MV-4-11 (cell line): ENCODE measurements around the gene ATP6V1G2.
A peak's percentile ranks its signal among the peaks of the same experiment; 100 is the strongest.
"Not testable (repeated sequence)": the region's sequence is repeated elsewhere in the genome, so short reads cannot be mapped to it uniquely, and the experiment has no call there.

Experiments used
- DNase-seq: peaks from one replicate; lab custom pipeline; 2025; lab: John Stamatoyannopoulos, UW

ATP6V1G2 gene

DNA sequence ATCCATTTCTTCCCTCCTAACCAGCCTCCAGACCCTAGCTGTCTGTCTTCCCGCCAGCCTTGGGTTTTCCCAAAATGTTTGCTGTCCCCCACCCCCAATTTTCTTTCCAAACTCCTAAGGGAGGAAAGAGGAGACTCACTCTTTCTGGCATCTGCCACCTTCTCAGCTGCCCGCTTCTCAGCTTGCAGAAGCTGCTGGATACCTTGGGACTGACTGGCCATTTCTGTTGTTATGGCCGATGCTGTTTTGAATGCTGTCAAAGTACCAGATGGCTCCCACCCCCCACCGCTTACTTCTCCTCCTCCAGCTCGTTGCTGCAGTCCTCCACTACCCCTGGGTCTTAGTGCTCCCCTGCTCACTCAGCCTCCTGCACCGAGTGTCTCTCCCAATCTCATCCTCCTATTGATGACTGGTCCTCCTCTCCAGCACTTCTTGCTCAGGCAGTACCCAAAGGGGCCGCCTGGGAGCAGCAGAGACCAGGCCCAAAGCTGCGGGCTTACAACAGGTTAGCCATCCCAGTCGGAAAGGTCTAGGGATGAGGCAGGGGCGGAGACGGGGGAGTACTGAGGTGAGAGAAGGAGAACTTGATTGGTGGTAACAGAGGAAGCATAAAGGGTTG is at the start of gene ATP6V1G2:
Gene ATP6V1G2 (minus strand): TSS at position 270 of the 619 bp plus-strand sequence. CDS start 49 bp downstream, at position 221.
- DNase-seq = peak; percentile 86

DNA sequence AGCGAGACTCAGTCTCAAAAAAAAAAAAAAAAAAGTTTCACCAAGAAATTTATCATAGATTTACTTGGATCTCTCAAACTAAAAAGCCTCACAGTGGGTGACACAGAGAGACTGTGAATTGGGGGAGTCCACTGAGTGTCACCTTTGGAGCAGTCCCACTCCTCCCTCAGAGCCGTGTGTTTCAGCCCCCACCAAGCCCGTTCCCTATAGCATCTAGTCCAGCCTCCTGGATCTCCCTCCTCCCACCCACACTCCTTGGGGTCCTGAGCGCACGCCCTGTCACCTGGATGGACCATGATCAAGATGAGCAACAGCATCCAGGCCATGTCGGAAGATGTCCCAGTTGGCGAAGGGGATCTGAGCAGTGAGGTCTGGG is 46.0 kb upstream of the ATP6V1G2 start:
- DNase-seq = no peak

- DNase-seq = not testable (repeated sequence)
Observed at GRCh38 chr6:31590691-31591090, 44.3 kb upstream of the ATP6V1G2 start.

DNA sequence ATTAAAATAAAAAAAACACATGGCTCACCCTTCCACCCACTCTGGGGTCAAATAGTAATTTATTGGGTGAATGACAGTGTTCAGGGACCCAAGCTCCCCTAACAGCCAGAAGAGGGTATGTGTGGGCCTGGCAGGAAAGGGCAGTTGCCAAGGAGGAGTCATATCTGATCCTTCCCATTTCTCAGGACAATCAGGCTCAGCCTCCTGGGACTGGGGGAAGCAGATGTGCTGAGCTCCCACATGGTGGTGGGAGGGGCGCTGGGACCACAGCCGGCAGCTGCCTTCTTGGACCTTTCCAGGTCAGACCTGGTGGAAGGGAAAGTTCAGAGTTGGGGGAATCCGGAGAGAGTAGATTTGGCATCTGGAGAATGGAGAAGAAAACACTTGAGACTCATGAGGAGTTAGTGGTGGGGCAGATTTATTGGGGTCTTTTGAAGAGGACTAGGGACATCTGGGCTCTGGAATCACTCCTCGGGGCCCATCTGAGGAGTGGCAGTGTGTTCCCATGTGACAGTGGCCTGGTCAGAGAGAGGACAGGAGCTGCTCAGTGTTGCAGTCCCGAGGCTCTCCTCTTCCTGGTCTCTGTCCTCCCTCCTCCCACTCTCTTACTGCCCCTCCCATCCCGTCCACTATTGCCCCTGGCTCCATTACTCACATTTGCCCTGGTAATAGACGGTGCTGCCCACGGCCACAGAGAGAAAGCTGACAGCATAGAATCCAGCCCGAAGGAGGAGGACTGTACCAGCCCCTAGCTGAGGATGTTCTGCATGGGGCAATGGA is 42.7 kb upstream of the ATP6V1G2 start:
- no peak for DNase-seq

DNA sequence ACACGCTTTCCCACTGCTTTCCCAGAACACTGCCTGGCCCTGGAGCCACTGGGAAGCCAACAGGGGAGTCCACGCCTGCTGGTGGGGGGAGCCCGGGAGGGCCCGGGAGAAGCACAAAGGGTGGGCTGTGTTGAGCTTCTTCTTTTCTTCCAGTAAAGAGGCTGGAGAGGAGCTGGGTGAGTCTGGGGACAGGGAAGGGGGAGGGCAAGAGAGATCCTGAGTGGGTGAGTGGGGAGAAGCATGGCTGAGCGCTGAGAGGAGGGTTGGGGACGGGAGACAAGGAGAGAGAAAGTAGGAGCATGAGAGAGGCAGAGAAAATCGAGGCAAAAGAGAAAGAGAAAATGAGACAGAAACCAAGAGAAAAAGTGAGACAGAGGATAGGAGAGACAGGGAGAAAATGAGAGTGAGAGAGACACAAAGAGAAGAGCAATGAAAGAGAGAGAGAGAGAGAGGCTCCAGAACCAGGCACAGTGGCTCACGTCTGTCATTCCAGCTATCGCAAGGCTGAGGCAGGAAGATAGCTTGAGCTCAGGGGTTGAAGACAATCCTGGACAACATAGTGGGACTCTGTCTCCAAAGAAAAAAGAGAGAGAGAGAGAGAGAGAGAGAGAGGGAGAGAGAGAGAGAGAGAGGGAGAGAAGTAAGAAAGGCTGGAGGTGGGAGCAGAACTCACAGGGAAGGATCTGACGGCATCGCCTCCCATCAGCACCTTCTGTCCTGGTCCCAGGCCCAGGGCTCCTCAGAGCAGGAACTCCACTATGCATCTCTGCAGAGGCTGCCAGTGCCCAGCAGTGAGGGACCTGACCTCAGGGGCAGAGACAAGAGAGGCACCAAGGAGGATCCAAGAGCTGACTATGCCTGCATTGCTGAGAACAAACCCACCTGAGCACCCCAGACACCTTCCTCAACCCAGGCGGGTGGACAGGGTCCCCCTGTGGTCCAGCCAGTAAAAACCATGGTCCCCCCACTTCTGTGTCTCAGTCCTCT is 41.7 kb upstream of the ATP6V1G2 start:
- DNase-seq = no peak

DNA sequence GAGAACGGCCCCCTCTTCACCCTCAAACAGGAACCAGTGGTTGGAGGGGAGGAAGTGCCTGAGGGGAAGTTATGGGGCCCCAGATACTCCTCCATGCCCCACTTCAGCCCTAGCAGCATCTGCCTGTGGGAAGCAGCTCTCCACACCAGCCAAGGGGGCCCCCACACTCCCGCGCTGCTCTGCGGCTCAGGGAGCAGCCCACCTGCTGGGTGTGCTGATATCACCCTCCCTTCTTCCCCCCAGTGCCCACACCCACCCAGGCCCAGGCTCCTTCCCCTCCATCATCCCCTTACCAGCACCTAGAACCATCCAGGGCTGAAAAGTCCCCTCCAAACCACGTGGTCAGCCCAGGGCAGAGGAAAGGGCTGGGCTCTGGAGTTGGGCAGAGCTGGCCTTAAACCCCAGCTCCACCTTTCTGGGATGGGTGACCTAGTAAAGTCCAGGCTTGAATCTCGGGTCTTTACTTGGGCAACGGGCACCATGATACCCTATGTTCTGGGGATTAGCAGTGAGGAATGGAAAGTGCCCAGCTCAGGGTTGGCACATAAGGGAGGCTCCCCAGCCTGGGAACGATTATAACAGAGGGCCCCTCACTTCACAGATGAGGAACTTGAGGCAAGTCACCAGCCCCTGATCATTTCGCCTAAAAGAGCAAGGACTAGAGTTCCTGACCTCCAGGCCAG is 40.3 kb upstream of the ATP6V1G2 start:
- peak; percentile 95 for DNase-seq

- DNase-seq = peak; percentile 93
Observed at GRCh38 chr6:31586008-31586407, 39.6 kb upstream of the ATP6V1G2 start, which contains the start of gene LST1. TSS of gene LST1 (plus strand) at chr6:31586277. CDS start at chr6:31587300, 1,023 bp downstream.

DNA sequence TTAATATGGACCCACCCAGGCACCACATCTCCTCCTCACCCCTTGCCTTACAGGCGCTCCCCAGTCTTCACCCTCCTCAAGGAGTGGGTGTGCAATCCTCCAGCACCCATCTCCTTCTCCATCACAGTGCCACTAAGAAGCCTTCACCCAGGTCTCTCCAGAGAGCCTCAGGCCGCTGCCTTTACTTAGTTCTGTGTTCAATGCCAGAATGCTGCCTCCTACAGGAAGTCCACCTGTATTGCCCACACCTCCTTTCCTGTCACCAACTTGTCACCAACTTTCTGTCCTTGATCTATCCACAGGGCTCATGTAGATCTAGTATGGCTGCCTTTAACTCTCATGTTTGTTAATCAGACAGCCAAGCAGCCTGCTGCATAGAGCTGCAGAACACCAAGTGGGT is 39.1 kb upstream of the ATP6V1G2 start:
- peak; percentile 74 for DNase-seq

DNA sequence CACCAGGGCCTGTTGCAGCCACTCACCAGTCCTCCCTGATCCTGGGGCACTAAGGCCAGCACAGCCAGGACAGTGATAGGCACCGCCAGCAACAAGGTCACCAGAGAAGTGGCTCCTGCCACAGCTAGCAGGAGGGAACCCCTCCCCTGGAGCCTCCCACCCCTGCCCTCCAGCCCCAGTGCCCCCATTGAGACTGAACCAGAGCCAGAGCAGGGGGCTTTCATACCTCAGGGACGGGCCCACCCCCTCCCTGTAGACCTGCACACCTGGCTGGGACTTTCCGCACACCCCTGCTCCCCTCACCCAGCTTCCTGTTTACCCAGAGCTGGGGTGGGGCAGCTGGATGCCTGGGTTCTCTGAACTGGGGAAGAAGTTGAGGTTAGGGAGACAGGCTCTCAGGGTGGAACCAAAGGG is 35.8 kb upstream of the ATP6V1G2 start, which contains the start of gene LTB:
Gene LTB (minus strand): TSS at position 195 of the 414 bp plus-strand sequence. CDS start 7 bp downstream, at position 188.
- no peak for DNase-seq

DNA sequence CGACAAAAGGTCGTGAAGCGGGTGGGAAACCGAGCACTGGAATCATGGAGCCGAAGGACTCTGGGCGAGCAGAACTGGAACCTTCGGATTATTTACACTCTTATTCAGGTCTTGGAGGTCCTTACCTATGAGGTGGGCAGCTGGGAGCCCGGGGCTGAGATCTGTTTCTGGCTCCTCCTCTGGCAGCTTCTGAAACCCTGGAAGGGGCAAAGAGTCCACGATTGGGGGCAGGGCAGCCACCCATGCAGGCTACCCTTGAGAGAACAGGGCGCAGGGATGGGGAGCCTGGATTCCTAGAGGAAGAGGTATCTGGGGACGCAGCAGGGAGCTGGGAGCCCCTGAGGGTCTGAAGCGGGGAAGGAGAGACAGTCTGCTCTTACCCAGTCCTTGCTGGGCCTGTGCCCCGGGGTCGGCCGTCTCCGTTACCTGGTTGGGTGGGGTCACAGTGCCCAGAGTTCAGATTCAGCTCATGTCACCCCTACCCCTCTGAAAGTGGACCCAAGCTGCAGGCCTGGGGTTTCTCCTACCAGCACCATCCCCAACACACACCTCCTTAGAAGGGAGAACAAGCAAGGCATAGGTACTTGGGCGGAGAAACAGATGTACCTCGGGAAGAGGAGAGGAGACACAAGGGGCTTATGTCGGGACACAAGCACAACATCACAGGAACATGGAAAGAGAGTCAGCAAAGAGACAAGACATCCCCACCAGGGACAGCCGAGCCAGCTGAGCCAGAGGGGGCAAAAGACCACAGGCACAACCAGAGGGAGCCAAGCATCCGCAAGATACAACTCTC is 35.2 kb upstream of the ATP6V1G2 start:
- no peak for DNase-seq

DNA sequence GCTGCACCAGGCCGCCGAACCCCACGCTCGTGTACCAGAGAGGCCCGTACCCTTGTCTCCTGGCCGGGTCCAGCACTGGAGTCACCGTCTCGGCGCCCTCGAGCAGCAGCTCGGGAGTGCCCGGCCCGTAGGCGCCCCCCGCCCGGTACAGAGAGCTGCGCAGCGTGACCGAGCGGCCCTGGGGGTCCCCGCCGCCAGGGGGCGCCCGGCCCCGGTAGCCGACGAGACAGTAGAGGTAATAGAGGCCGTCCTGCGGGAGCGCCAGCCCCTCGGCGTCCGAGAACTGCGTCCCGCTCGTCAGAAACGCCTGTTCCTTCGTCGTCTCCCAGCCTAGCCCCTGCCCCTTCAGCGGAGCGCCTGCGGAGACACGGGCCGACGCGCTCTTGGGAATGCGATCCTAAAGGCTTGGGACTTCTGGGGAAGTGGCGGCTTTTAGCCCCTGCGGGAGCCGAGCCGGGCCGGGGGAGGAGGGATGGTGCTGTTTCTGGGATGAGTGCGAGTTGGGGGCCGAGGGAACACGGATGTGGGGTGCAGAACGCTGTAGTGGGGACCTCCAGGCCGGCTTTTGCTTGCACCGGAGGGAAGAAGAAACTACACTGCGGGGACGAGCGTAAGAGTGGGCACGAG is 34.5 kb upstream of the ATP6V1G2 start:
- DNase-seq = peak; percentile 75

- no peak for DNase-seq
Observed at GRCh38 chr6:31580438-31580740, 34.0 kb upstream of the ATP6V1G2 start.

DNA sequence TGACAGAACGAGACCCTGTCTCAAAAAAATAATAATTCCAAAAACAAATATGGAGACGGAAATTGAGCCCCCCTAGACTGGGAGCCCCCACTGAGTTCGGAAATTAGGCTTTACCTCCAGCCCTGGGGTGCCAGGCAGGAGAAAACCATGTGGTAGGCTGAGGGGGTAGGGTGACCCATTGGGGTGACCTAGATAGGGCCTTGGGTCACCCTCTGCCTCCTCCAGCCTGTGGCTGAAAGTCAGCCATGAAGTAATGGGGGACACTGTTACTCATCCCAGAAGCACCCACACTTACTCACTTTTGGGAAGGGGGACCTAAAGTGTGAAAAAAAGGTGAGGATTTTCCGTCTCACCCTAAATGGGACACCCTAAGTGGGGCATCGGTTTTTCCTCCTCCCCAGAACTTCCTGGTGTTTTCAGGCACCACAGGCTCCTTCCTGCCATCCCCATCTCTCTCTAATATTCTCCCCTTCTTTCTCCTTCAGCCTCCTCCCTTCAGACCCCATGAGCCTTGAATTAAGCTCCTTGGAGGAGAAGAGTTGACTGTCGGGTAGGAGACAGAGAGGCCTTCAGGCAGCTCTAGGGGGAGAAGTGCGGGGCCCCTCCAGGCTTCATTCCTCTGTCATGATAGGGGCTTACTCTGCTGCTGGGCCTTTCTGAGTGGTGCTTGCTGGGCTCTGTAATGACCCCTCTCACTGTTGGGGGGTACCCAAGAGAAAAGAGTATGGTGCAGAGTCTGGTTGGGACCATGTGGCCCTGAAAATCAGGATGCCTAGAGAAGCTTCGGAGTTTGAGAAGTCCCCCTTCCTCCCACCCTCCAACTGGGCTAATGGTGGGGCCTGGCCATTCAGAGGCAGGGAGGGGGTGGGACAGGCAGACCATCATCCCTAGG is 33.4 kb upstream of the ATP6V1G2 start:
- DNase-seq = no peak

- no peak for DNase-seq
Observed at GRCh38 chr6:31579119-31579505, 32.7 kb upstream of the ATP6V1G2 start.

DNA sequence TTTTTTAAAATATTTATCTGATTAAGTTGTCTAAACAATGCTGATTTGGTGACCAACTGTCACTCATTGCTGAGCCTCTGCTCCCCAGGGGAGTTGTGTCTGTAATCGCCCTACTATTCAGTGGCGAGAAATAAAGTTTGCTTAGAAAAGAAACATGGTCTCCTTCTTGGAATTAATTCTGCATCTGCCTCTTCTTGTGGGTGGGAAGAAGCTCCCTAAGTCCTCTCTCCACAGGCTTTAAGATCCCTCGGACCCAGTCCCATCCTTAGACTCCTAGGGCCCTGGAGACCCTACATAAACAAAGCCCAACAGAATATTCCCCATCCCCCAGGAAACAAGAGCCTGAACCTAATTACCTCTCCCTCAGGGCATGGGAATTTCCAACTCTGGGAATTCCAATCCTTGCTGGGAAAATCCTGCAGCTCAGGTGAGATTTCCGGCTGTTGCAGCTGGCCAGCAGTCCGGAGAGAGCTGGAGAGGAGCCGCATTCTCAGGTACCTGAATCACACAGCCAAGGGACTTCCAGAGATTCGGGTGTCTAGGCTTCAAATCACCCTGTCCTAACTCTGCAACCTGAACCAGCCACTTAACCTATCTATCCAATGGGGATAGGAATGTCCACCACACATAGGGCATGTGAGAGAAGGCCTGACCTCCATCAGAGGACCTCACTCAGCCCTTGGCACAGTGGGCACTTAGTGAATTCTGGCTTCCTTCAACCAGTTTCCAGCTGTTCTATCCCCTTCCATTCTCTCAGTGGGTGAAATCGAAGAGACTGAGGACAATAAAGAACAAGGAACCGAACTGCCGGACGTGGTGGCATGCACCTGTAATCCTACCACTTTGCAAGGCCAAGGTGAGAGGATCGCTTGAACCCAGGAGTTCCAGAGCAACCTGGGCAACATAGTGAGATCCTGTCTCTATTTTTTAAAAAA is 32.0 kb upstream of the ATP6V1G2 start:
- no peak for DNase-seq

GRCh38 chr6:31577579-31577966 is 31.2 kb upstream of the ATP6V1G2 start:
- DNase-seq = no peak

DNA sequence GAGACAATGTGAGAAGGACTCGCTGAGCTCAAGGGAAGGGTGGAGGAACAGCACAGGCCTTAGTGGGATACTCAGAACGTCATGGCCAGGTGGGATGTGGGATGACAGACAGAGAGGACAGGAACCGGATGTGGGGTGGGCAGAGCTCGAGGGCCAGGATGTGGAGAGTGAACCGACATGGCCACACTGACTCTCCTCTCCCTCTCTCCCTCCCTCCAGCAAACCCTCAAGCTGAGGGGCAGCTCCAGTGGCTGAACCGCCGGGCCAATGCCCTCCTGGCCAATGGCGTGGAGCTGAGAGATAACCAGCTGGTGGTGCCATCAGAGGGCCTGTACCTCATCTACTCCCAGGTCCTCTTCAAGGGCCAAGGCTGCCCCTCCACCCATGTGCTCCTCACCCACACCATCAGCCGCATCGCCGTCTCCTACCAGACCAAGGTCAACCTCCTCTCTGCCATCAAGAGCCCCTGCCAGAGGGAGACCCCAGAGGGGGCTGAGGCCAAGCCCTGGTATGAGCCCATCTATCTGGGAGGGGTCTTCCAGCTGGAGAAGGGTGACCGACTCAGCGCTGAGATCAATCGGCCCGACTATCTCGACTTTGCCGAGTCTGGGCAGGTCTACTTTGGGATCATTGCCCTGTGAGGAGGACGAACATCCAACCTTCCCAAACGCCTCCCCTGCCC is 30.6 kb upstream of the ATP6V1G2 start:
- no peak for DNase-seq
